Measurements from ENCODE around the gene SLC22A12. TPM values are rescaled to one million over a fixed set of nuclear protein-coding genes. Genes with fewer than 3 reads are reported as not detected.

Gene SLC22A12
- total RNA-seq, result under 1 TPM in 3 of 6 experiments, not detected in 3; 0.22 to 0.80 (median 0.74) TPM
- long read RNA-seq, result 0 reads

DNA sequence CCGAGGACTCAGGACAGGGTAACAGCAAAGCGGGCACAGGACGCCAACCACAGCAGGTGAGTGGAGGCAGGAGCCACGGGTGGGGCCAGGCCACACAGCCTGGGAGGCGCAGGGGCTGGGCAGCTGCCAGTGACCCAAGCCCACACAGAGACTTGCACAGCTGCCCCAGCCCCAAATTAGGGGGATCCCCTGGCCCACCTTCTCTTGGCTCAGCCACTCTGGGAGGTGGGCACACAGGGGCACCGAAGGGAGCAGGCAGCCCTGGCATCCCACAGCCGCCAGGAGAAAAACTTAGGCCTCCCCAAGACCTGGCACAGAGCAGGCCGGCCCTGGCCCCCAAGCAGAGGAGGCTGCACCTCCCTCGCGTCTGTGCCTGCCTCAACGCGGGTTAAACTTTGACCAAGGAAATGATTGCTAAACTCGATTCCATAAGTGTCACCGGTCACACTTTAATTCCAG lies at the start of gene SLC22A12:
Gene SLC22A12 (plus strand): TSS at position 458 of the 459 bp plus-strand sequence. CDS start 337 bp downstream, outside the sequence.
- H3K9me3 ChIP-seq, result peaks cover 0 to 4% (median 0%) of the 10 kb centered on the region in 4 donors
- H3K4me3 ChIP-seq, result no peak within 1 kb of the TSS
- H3K27me3 ChIP-seq, result no peaks in the 10 kb centered on the region
- TF ChIP-seq CTCF (IDR thresholded peaks at IDR 0.05), result no peak
- no peak for TF ChIP-seq POLR2A (IDR thresholded peaks at IDR 0.05)
- 20% methylated on average over 2 of the region's 14 CpGs for WGBS (ENCODE audit: insufficient coverage, low coverage, low lambda C conversion rate, missing lambda C conversion rate)
- peak in 3 of 4 donors; percentile 38 to 75 (median 67) for ATAC-seq
- no peaks in the 10 kb centered on the region for H3K36me3 ChIP-seq
- H3K27ac ChIP-seq, result no peak within 1 kb of the TSS
- peaks cover 0 to 7% (median 0%) of the 10 kb centered on the region in 4 donors for H3K4me1 ChIP-seq
- DNase-seq, result peak; percentile 16 to 44 (median 30)
- intact Hi-C loops (cut with DNase I), result no loop called here

GRCh38 chr11:64542172-64543125 lies 48.6 kb upstream of the SLC22A12 start:
- intact Hi-C loops (cut with DNase I), result no loop called here
- Histone ChIP-seq H3K4me1 (no peaks in the 10 kb centered on the region), H3K9me3 (no peaks in the 10 kb centered on the region), H3K27me3 (no peaks in the 10 kb centered on the region), H3K4me3 (no peak overlapping the region), H3K27ac (no peak overlapping the region), H3K36me3 (no peaks in the 10 kb centered on the region)
- 67% methylated on average over 15 of the region's 35 CpGs for WGBS (ENCODE audit: insufficient coverage, low coverage, low lambda C conversion rate, missing lambda C conversion rate)
- ATAC-seq (no peak), DNase-seq (peak in 1 of 3 donors; percentile 18)
- TF ChIP-seq POLR2A (IDR thresholded peaks at IDR 0.05) (no peak), CTCF (IDR thresholded peaks at IDR 0.05) (no peak)

- TF ChIP-seq POLR2A (IDR thresholded peaks at IDR 0.05) (no peak), CTCF (IDR thresholded peaks at IDR 0.05) (no peak)
- intact Hi-C loops (cut with DNase I), result no loop called here
- Histone ChIP-seq H3K27ac (no peak overlapping the region), H3K36me3 (no peaks in the 10 kb centered on the region), H3K4me1 (no peaks in the 10 kb centered on the region), H3K4me3 (no peak overlapping the region), H3K27me3 (no peaks in the 10 kb centered on the region), H3K9me3 (no peaks in the 10 kb centered on the region)
- no peak for ATAC-seq
- DNase-seq, result no peak
These were observed 47.2 kb upstream of the SLC22A12 start for GRCh38 chr11:64543818-64544217.

DNA sequence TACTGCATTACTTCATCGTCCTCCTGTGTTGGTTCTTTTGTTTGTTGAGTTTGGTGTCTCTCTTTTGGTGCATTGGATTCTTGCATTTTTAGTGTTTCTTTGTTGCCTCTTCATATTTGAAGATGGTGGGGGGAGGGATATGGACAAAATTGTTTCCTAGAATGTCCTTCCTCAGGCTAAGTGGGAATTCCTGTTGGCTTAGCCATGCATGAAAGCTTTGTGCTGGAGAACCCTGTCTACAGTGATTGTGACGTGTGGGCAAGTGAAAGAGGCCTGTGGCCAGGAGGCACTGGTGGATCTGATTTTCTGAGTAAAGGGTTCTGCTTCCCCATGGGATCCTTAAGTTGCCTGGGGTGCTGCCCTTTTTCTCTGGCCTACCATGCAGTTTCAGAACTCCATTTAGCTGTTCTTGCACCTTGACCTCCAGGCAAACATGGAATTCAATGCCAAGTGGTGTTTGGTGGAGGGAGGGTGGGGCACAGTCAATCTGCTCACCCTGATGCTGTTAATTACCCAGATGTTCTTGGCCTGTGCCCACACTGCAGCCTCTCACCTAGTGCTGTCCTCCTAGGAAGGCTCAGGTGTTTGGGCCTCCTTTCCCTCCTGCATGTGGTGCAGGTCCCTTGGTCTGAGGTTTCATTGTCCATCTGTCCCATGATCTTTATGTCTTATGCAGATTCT lies 46.3 kb upstream of the SLC22A12 start:
- WGBS (ENCODE audit: insufficient coverage, low coverage, low lambda C conversion rate, missing lambda C conversion rate), result 83% methylated on average over 2 of the region's 2 CpGs
- Histone ChIP-seq H3K27me3 (no peaks in the 10 kb centered on the region), H3K9me3 (no peaks in the 10 kb centered on the region), H3K4me3 (no peak overlapping the region), H3K27ac (no peak overlapping the region), H3K4me1 (no peaks in the 10 kb centered on the region), H3K36me3 (no peaks in the 10 kb centered on the region)
- DNase-seq (no peak), ATAC-seq (no peak)
- intact Hi-C loops (cut with DNase I), result no loop called here
- TF ChIP-seq CTCF (IDR thresholded peaks at IDR 0.05) (no peak), POLR2A (IDR thresholded peaks at IDR 0.05) (no peak)

All from right lobe of liver (tissue), 6 donors.